HEK293 (cell line): Measurements from ENCODE around the gene PDE4A.
A peak's percentile ranks its signal among the peaks of the same experiment; 100 is the strongest.

ENCODE experiments used
- AEBP2 ChIP-seq: fragments of 450-650 bp; formaldehyde crosslinking; IDR thresholded peaks from 2 replicates; pipeline ENCODE4 v1.5.1; 2016; ENCODE audit warnings: missing biosample characterization, missing genetic modification characterization, borderline replicate concordance
- ELK4 ChIP-seq: IDR thresholded peaks from 2 replicates; pipeline ENCODE4 v1.6.1; 2011; ENCODE audit warnings: mild to moderate bottlenecking, low read depth, low read length, borderline replicate concordance
- GLI2 ChIP-seq: fragments of 450-650 bp; formaldehyde crosslinking; IDR thresholded peaks from 2 replicates; pipeline ENCODE4; 2017; ENCODE audit warnings: missing biosample characterization, missing genetic modification characterization, low read depth, borderline replicate concordance
- PRDM1 ChIP-seq: fragments of 450-650 bp; formaldehyde crosslinking; IDR thresholded peaks from 2 replicates; pipeline ENCODE4; 2016; ENCODE audit warnings: missing biosample characterization, missing genetic modification characterization
- ZBTB20 ChIP-seq: fragments of 450-650 bp; formaldehyde crosslinking; IDR thresholded peaks from 2 replicates; pipeline ENCODE4 v1.5.1; 2016; ENCODE audit warnings: missing biosample characterization, missing genetic modification characterization
- ZBTB7A ChIP-seq: fragments of 450-650 bp; formaldehyde crosslinking; IDR thresholded peaks from 2 replicates; pipeline ENCODE4 v1.5.1; 2016; ENCODE audit warnings: low read depth, missing biosample characterization, missing genetic modification characterization
- ZFP37 ChIP-seq: fragments of 450-650 bp; formaldehyde crosslinking; IDR thresholded peaks from 2 replicates; pipeline ENCODE4 v1.5.1; 2016; ENCODE audit warnings: missing biosample characterization, missing genetic modification characterization
- ZIC2 ChIP-seq: fragments of 450-650 bp; formaldehyde crosslinking; IDR thresholded peaks from 2 replicates; pipeline ENCODE4 v1.5.1; 2016; ENCODE audit warnings: missing biosample characterization, missing genetic modification characterization
- ZNF10 ChIP-seq: fragments of 450-650 bp; formaldehyde crosslinking; IDR thresholded peaks from 2 replicates; pipeline ENCODE4 v1.5.1; 2017; ENCODE audit warnings: missing biosample characterization, missing genetic modification characterization
- ZNF112 ChIP-seq: fragments of 450-650 bp; formaldehyde crosslinking; IDR thresholded peaks from 2 replicates; pipeline ENCODE4 v1.5.0; 2017; ENCODE audit warnings: missing biosample characterization, missing genetic modification characterization
- ZNF138 ChIP-seq: fragments of 450-650 bp; formaldehyde crosslinking; IDR thresholded peaks from 2 replicates; pipeline ENCODE4 v1.5.1; 2016; ENCODE audit warnings: missing biosample characterization, missing genetic modification characterization, borderline replicate concordance
- ZNF16 ChIP-seq: fragments of 450-650 bp; formaldehyde crosslinking; IDR thresholded peaks from 2 replicates; pipeline ENCODE4 v1.5.1; 2016; ENCODE audit warnings: low read depth, missing biosample characterization, missing genetic modification characterization
- ZNF175 ChIP-seq: fragments of 450-650 bp; formaldehyde crosslinking; IDR thresholded peaks from 2 replicates; pipeline ENCODE4 v1.5.1; 2016; ENCODE audit warnings: missing biosample characterization, missing genetic modification characterization
- ZNF24 ChIP-seq: fragments of 450-650 bp; formaldehyde crosslinking; IDR thresholded peaks from 2 replicates; pipeline ENCODE4 v1.5.1; 2016; ENCODE audit warnings: missing biosample characterization, missing genetic modification characterization
- ZNF26 ChIP-seq: fragments of 450-650 bp; formaldehyde crosslinking; IDR thresholded peaks from 2 replicates; pipeline ENCODE4 v1.5.1; 2016; ENCODE audit warnings: missing biosample characterization, missing genetic modification characterization
- ZNF280D ChIP-seq: fragments of 450-650 bp; formaldehyde crosslinking; IDR thresholded peaks from 2 replicates; pipeline ENCODE4 v1.5.1; 2016; ENCODE audit warnings: missing biosample characterization, missing genetic modification characterization
- ZNF350 ChIP-seq: fragments of 450-650 bp; formaldehyde crosslinking; IDR thresholded peaks from 2 replicates; pipeline ENCODE4 v1.5.0; 2017; ENCODE audit warnings: missing biosample characterization, mild to moderate bottlenecking, missing genetic modification characterization
- ZNF488 ChIP-seq: fragments of 450-650 bp; formaldehyde crosslinking; IDR thresholded peaks from 2 replicates; pipeline ENCODE4 v1.5.1; 2016; ENCODE audit warnings: missing biosample characterization, missing genetic modification characterization
- ZNF510 ChIP-seq: fragments of 450-650 bp; formaldehyde crosslinking; IDR thresholded peaks from 2 replicates; pipeline ENCODE4 v1.5.1; 2018; ENCODE audit warnings: mild to moderate bottlenecking, missing genetic modification characterization, missing biosample characterization; ENCODE audit not compliant: insufficient replicate concordance
- ZNF521 ChIP-seq: fragments of 450-650 bp; formaldehyde crosslinking; IDR thresholded peaks from 2 replicates; pipeline ENCODE4 v1.5.1; 2017; ENCODE audit warnings: missing biosample characterization, mild to moderate bottlenecking, missing genetic modification characterization
- ZNF544 ChIP-seq: fragments of 450-650 bp; formaldehyde crosslinking; IDR thresholded peaks from 2 replicates; pipeline ENCODE4 v1.5.0; 2017; ENCODE audit warnings: missing biosample characterization, missing genetic modification characterization
- ZNF560 ChIP-seq: fragments of 450-650 bp; formaldehyde crosslinking; IDR thresholded peaks from 2 replicates; pipeline ENCODE4 v1.5.1; 2017; ENCODE audit warnings: missing biosample characterization, missing genetic modification characterization, borderline replicate concordance
- ZNF571 ChIP-seq: fragments of 450-650 bp; formaldehyde crosslinking; IDR thresholded peaks from 2 replicates; pipeline ENCODE4 v1.5.0; 2017; ENCODE audit warnings: missing biosample characterization, missing genetic modification characterization
- ZNF580 ChIP-seq: fragments of 450-650 bp; formaldehyde crosslinking; IDR thresholded peaks from 2 replicates; pipeline ENCODE4 v1.5.1; 2016; ENCODE audit warnings: missing biosample characterization, missing genetic modification characterization
- ZNF585B ChIP-seq: fragments of 450-650 bp; formaldehyde crosslinking; IDR thresholded peaks from 2 replicates; pipeline ENCODE4 v1.5.1; 2016; ENCODE audit warnings: missing biosample characterization, missing genetic modification characterization
- ZNF626 ChIP-seq: fragments of 450-650 bp; sonication (Bioruptor Pico); formaldehyde crosslinking; IDR thresholded peaks from 2 replicates; pipeline ENCODE4 v1.5.1; 2018; ENCODE audit warnings: missing biosample characterization, missing genetic modification characterization, inconsistent platforms
- ZNF639 ChIP-seq: fragments of 450-650 bp; formaldehyde crosslinking; IDR thresholded peaks from 2 replicates; pipeline ENCODE4 v1.5.1; 2016; ENCODE audit warnings: missing biosample characterization, missing genetic modification characterization
- ZNF658 ChIP-seq: fragments of 450-650 bp; formaldehyde crosslinking; IDR thresholded peaks from 2 replicates; pipeline ENCODE4; 2016; ENCODE audit warnings: missing biosample characterization, missing genetic modification characterization
- ZNF792 ChIP-seq: fragments of 450-650 bp; formaldehyde crosslinking; IDR thresholded peaks from 2 replicates; pipeline ENCODE4 v1.5.1; 2016; ENCODE audit warnings: missing biosample characterization, missing genetic modification characterization
- ZSCAN23 ChIP-seq: fragments of 450-650 bp; formaldehyde crosslinking; IDR thresholded peaks from 2 replicates; pipeline ENCODE4 v1.5.1; 2016; ENCODE audit warnings: missing biosample characterization, missing genetic modification characterization

PDE4A gene

GRCh38 chr19:10419646-10420443, 493 bp upstream of the PDE4A start (continued):
- no peak for TF ChIP-seq ELK4
- peak; percentile 8; the same call in 1 of the 2 replicates for TF ChIP-seq ZNF10 (tag by site-specific recombination)
- TF ChIP-seq ZNF580 (tag by site-specific recombination), result peak; percentile 81; the same call in 1 of the 2 replicates
- no peak for TF ChIP-seq ZNF488 (tag by site-specific recombination)
- no peak for TF ChIP-seq ZNF112 (tag by site-specific recombination)
- TF ChIP-seq ZIC2 (tag by site-specific recombination), result peak; percentile 53
- no peak for TF ChIP-seq ZNF521 (tag by site-specific recombination)
- peak; percentile 66; the same call in 1 of the 2 replicates for TF ChIP-seq ZNF24 (tag by site-specific recombination)
- peak; percentile 38 for TF ChIP-seq ZSCAN23
- peak; percentile 48 for TF ChIP-seq ZNF639 (tag by site-specific recombination)
- TF ChIP-seq ZNF571 (tag by site-specific recombination), result no peak
- no peak for TF ChIP-seq PRDM1 (tag by site-specific recombination)
- no peak for TF ChIP-seq ZNF175 (tag by site-specific recombination)
- no peak for TF ChIP-seq GLI2 (tag by site-specific recombination)
- TF ChIP-seq ZBTB20 (tag by site-specific recombination), result peak; percentile 80
- TF ChIP-seq ZNF544 (tag by site-specific recombination), result no peak
- TF ChIP-seq ZNF792 (tag by site-specific recombination), result no peak; the same call in none of the 2 replicates
- TF ChIP-seq ZNF658 (tag by site-specific recombination), result no peak
- TF ChIP-seq ZNF26 (tag by site-specific recombination), result no peak
- TF ChIP-seq ZNF16, result no peak
- peak; percentile 7; the same call in 1 of the 2 replicates for TF ChIP-seq ZNF280D
- TF ChIP-seq ZNF510, result no peak
- no peak for TF ChIP-seq ZNF626 (tag by site-specific recombination)
- peak; percentile 87 for TF ChIP-seq ZBTB7A (tag by site-specific recombination)
- no peak for TF ChIP-seq ZNF350 (tag by site-specific recombination)
- TF ChIP-seq ZNF138 (tag by site-specific recombination), result no peak
- TF ChIP-seq ZNF560 (tag by site-specific recombination), result no peak
- TF ChIP-seq AEBP2 (tag by site-specific recombination), result no peak
- no peak for TF ChIP-seq ZNF585B (tag by site-specific recombination)
- no peak; the same call in 1 of the 2 replicates for TF ChIP-seq ZFP37
